ENCODE measurements around the gene SURF1. TPM values are rescaled to one million over a fixed set of nuclear protein-coding genes. Genes with fewer than 3 reads are reported as not detected.
"Not testable (repeated sequence)": the region's sequence is repeated elsewhere in the genome, so short reads cannot be mapped to it uniquely, and the experiment has no call there.

The SURF1 gene
- total and polyA plus RNA-seq, 2 donors, result 10.5 to 77.9 TPM

DNA sequence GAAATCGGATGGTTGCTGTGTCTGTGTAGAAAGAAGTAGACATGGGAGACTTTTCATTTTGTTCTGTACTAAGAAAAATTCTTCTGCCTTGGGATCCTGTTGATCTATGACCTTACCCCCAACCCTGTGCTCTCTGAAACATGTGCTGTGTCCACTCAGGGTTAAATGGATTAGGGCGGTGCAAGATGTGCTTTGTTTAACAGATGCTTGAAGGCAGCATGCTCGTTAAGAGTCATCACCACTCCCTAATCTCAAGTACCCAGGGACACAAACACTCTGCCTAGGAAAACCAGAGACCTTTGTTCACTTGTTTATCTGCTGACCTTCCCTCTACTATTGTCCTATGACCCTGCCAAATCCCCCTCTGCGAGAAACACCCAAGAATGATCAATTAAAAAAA is 35.2 kb upstream of the SURF1 start:
- WGBS, result 48% methylated on average over 2 of the region's 4 CpGs
- not testable (repeated sequence) for H3K4me1 ChIP-seq (ENCODE audit: insufficient read depth); H3K4me3 ChIP-seq (ENCODE audit: low read depth, low read length); H3K27ac ChIP-seq (ENCODE audit: low read depth); DNase-seq (ENCODE audit: extremely low spot score); H3K36me3 ChIP-seq (ENCODE audit: insufficient read depth)

DNA sequence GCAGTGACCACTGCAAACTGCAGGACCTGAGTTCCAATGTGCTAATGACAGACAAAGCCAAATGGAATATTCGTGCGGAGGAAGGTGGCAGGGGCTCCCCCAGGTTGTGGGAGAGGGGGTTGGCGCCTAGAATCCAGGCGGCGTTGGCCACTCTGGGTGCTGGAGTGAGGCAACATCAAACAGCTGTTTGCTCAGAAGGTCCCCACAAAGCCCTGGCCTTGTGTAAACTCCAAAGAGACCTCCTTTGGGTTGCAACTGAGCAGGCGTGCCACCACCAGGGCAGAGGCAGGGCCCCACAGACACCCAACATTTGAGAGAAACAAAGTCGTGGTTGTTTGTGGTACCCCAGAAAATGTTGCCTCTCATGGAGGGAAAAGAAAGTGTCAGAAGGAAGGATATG is 34.4 kb upstream of the SURF1 start:
- Histone ChIP-seq H3K27ac (ENCODE audit: low read depth) (no peak overlapping the region), H3K4me3 (ENCODE audit: low read depth, low read length) (no peak overlapping the region), H3K4me1 (ENCODE audit: insufficient read depth) (no peaks in the 10 kb centered on the region), H3K36me3 (ENCODE audit: insufficient read depth) (no peaks in the 10 kb centered on the region)
- WGBS, result 82% methylated on average over 7 of the region's 7 CpGs
- no peak for DNase-seq (ENCODE audit: extremely low spot score)

DNA sequence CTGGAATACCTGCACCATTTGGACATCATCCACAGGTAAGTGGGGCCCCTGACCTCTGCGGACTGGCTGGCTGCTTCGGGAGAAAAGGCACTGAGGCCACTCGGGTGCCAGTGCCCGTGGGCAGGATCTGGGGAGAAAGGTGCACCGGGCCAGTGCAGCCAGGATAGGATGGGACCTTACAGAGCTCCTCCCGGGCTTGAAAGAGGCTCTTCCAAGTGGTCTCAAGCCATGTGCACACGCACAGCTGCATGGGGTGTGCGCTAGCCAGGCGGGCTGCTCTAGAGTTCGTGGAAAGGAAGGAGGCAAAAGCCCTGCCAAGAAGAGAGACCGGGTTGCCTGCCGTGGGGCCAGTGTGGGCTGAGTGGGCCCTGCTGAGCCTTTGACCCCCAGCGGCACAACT is 33.3 kb upstream of the SURF1 start:
- Histone ChIP-seq H3K36me3 (ENCODE audit: insufficient read depth) (no peaks in the 10 kb centered on the region), H3K4me3 (ENCODE audit: low read depth, low read length) (no peak overlapping the region), H3K4me1 (ENCODE audit: insufficient read depth) (no peaks in the 10 kb centered on the region), H3K27ac (ENCODE audit: low read depth) (no peak overlapping the region)
- WGBS, result 85% methylated on average over 13 of the region's 13 CpGs
- DNase-seq (ENCODE audit: extremely low spot score), result no peak

DNA sequence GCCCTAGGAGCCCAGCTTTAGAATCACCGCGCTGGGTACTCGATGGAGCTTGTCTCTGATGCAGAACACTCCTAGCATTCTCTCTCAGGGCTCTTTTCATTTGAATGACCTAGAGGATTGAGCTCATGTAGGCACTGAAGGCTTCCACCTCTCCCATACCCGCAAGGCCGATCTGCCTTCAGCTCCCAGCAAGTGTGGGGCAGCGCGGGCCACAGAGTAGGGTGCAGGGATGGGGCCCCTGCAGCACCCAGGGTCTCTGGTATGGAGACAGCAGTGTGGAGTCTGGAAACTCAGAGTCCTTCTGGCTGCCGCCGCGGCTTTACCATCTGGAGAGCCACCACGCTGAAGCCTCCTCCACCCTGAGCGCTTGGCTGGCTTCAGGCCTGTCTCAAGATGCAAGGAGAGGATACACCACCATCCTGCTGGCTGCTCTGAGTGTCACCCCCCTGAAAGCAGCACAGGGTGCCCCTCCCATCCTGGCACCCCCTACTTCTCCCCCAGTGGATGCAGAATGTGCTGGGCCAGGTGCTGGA is 32.8 kb upstream of the SURF1 start:
- Histone ChIP-seq H3K27ac (ENCODE audit: low read depth) (no peak overlapping the region), H3K36me3 (ENCODE audit: insufficient read depth) (no peaks in the 10 kb centered on the region), H3K4me3 (ENCODE audit: low read depth, low read length) (no peak overlapping the region), H3K4me1 (ENCODE audit: insufficient read depth) (no peaks in the 10 kb centered on the region)
- no peak for DNase-seq (ENCODE audit: extremely low spot score)
- WGBS, result 95% methylated on average over 12 of the region's 12 CpGs

DNA sequence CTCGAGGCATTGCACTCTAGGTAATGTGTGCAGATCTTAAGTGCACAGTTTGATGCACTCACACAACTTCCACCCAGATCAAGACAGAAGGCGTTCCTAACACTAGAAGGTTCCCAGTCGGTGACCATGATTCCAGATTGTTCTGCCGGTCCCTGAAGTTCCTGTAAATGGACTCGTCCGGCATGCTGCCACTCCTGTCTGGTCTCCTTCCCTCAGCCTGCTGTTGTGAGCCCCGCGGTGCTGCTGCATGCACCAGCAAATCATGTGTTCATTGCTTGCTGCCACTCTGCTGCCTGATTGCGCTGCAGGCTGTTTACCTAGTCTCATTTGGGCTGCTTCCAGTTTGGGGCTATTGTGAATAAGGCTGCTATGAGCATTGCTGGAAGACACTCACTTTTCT is 31.4 kb upstream of the SURF1 start:
- Histone ChIP-seq H3K27ac (ENCODE audit: low read depth) (no peak overlapping the region), H3K36me3 (ENCODE audit: insufficient read depth) (no peaks in the 10 kb centered on the region), H3K4me3 (ENCODE audit: low read depth, low read length) (no peak overlapping the region), H3K4me1 (ENCODE audit: insufficient read depth) (no peaks in the 10 kb centered on the region)
- 75% methylated on average over 9 of the region's 9 CpGs for WGBS
- no peak for DNase-seq (ENCODE audit: extremely low spot score)

DNA sequence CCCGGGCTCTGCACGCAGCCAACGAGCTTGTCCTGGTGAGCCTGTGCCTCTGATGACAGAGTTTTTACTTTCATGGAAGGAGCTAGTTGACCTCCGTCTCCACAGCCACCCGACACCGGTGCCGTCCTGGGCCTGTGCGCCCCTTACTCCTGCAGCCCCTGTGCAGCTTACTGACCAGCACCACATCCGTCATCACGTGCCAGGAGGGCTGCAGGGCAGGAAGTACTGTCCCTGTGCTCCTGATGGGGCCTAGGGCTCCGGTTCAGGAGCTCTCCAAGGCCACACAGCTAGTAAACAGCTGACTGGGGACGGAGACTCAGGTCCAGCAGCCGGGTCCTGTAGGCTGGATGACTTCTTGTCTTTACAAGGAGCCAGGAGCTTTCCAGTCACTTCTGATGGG is 30.1 kb upstream of the SURF1 start:
- Histone ChIP-seq H3K4me1 (ENCODE audit: insufficient read depth) (no peaks in the 10 kb centered on the region), H3K36me3 (ENCODE audit: insufficient read depth) (no peaks in the 10 kb centered on the region), H3K27ac (ENCODE audit: low read depth) (no peak overlapping the region), H3K4me3 (ENCODE audit: low read depth, low read length) (no peak overlapping the region)
- WGBS, result 73% methylated on average over 13 of the region's 13 CpGs
- no peak for DNase-seq (ENCODE audit: extremely low spot score)

DNA sequence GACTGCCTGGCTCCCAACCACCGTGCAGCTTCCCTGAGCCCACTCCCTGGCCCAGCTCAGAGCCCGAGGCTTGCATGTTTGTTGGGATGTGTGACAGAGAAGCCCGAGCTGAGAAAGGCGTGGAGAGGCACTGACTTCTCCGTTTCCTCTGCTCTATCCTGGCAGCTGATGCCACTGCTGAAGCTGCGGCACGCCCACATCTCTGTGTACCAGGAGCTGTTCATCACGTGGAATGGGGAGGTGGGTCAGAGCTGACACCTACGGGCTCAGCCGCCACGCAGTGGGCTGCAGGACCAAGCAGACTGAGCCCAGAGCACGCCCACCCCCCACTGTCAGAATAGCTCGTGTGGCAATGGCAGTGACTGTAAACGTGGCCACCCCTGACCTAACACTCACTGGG is 29.2 kb upstream of the SURF1 start:
- 87% methylated on average over 14 of the region's 14 CpGs for WGBS
- DNase-seq (ENCODE audit: extremely low spot score), result no peak
- no peak overlapping the region for H3K4me3 ChIP-seq (ENCODE audit: low read depth, low read length)

DNA sequence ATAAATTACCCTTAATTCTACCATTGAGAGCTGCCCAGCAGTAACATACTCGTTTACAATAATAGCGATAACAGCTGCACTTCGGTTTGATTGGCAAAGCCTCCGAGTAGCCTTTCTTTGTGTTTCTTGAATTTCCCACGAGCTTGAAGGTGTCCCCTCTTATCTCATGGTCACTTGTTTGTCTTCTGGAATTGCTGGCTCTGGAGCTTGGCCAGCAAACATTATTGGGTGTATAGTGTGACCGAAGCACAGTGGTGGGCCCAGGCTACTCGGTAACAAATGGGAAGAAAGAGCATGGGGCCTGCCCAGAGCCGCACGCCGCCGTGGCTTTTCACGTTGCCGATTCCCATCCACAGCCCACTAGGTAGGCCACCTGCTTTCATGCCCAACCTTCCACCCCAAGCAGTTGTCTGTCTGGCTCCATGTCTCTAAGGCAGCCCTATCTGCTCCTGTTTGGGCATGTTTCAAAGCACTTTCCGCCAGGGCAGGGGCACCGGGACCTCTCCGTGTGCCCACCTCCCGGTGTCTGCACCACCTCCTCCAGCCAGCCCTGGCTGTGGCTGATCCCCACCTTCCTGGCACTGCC is 28.5 kb upstream of the SURF1 start:
- no peak overlapping the region for H3K27ac ChIP-seq (ENCODE audit: low read depth)
- H3K36me3 ChIP-seq (ENCODE audit: insufficient read depth), result no peaks in the 10 kb centered on the region
- no peak overlapping the region for H3K4me3 ChIP-seq (ENCODE audit: low read depth, low read length)
- 82% methylated on average over 17 of the region's 17 CpGs for WGBS
- H3K4me1 ChIP-seq (ENCODE audit: insufficient read depth), result no peaks in the 10 kb centered on the region
- DNase-seq (ENCODE audit: extremely low spot score), result no peak

More for the DNA sequence above, 29.2 kb upstream of the SURF1 start:
- Histone ChIP-seq H3K36me3 (ENCODE audit: insufficient read depth) (no peaks in the 10 kb centered on the region), H3K27ac (ENCODE audit: low read depth) (no peak overlapping the region), H3K4me1 (ENCODE audit: insufficient read depth) (no peaks in the 10 kb centered on the region)

DNA sequence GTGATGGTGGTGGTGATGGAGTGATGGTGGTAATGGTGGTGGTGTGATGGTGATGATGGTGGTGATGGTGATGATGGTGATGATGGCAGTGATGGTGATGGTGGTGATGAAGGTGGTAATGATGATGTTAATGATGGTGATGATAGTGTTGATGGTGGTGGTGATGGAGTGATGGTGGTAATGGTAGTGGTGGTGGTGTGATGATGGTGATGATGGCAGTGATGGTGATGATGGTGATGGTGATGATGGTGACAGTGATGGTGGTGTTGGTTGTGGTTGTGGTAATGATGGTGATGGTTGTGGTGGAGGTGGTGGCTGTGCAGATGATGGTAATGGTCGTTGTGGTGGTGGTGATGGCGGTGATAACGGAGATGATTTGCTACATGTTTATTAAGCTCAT is 27.2 kb upstream of the SURF1 start:
- WGBS, result 96% methylated on average over 3 of the region's 3 CpGs
- Histone ChIP-seq H3K4me1 (ENCODE audit: insufficient read depth) (no peaks in the 10 kb centered on the region), H3K4me3 (ENCODE audit: low read depth, low read length) (no peak overlapping the region), H3K27ac (ENCODE audit: low read depth) (no peak overlapping the region), H3K36me3 (ENCODE audit: insufficient read depth) (no peaks in the 10 kb centered on the region)
- DNase-seq (ENCODE audit: extremely low spot score), result no peak

DNA sequence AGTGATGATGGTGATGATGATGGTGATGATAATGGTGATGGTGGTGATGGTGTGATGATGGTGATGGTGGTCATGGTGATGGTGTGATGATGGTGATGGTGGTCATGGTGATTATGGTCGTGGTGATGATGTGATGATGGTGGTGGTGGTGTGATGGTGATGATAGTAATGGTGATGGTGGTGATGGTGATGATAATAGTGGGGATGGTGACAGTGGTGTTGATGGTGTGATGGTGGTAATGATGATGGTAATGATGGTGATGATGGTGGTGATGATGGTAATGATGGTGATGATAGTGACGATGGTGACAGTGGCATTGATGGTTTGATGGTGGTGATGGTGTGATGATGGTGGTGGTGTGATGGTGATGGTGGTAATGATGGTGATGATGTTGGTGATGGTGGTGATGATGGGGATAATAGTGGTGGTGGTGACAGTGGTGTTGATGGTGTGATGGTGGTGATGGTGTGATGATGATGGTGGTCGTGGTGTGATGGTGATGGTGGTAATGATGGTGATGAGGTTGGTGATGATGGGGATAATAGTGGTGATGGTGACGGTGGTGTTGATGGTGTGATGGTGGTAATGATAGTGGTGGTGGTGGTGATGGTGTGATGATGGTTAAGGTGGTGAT is 26.3 kb upstream of the SURF1 start:
- no peaks in the 10 kb centered on the region for H3K4me1 ChIP-seq (ENCODE audit: insufficient read depth)
- no peak overlapping the region for H3K27ac ChIP-seq (ENCODE audit: low read depth)
- no peak for DNase-seq (ENCODE audit: extremely low spot score)
- WGBS, result 78% methylated on average over 4 of the region's 4 CpGs
- H3K36me3 ChIP-seq (ENCODE audit: insufficient read depth), result no peaks in the 10 kb centered on the region
- H3K4me3 ChIP-seq (ENCODE audit: low read depth, low read length), result no peak overlapping the region

DNA sequence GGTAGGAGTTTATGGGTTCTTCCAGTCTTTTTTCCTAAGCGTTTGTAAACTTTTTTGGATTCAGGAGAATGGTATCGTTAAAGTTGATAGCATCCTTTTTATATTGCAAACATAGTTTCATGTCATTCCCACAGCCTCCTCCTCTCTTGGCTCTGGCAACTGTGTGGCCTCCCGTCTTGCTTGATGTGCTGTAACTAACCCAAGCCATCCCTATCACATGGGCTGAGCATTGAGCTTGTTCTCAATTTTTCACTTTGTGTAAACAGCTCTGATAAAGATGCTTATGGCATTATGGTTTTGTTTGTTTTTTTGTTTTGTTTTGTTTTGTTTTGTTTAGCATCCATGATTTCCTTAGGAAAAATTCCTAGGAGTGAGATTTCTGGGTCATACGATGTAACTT is 24.4 kb upstream of the SURF1 start:
- H3K4me1 ChIP-seq (ENCODE audit: insufficient read depth), result peaks cover 3% of the 10 kb centered on the region
- H3K36me3 ChIP-seq (ENCODE audit: insufficient read depth), result no peaks in the 10 kb centered on the region
- WGBS, result 67% methylated on average over 4 of the region's 4 CpGs
- no peak overlapping the region for H3K4me3 ChIP-seq (ENCODE audit: low read depth, low read length)
- DNase-seq (ENCODE audit: extremely low spot score), result no peak
- H3K27ac ChIP-seq (ENCODE audit: low read depth), result no peak overlapping the region

DNA sequence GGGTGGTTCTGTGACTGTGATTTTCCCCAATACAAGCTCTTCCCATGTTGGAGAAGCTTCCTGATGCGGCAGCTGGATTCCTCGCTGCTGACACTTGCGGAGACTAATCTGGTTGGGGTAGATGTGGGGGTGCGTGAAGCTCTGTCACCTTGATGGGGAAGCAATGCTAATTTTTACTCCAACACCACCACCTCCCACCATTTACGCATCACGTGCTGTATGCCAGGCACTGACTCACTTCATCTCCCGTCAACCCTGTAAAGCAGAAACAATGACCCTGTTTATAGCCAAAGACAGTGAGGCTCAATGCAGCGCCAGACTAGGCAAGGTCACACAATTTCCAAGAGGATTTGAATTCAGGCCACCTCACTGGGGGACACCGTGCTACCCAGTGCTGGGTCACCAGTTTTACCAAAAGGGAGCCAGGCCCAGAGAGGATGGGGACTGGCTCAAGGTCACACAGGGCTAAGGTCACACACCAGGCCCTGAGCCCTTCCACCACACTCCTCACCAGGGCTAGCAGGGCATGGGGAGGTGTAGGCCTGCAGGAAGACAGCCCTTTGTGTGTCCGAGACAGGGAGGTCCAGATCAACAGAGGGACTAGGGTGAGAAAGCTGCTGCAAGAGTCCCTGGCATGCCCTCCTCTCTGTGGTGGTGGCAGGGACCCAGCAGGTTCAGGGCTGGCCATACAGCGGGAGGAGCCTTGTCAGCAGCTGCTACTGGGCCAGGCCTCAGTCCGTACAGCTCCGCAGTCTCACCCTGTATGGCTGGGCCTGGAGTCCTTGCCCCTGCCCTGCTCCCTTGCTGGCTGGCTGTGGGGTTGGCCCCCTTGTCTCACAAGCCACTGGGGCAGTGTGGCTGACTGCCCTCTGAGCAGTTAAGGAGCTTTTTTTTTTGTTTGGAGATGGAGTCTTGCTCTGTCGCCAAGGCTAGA is 23.1 kb upstream of the SURF1 start:
- no peaks in the 10 kb centered on the region for H3K36me3 ChIP-seq (ENCODE audit: insufficient read depth)
- no peak for DNase-seq (ENCODE audit: extremely low spot score)
- H3K4me1 ChIP-seq (ENCODE audit: insufficient read depth), result peaks cover 3% of the 10 kb centered on the region
- WGBS, result 91% methylated on average over 14 of the region's 14 CpGs
- no peak overlapping the region for H3K4me3 ChIP-seq (ENCODE audit: low read depth, low read length)
- no peak overlapping the region for H3K27ac ChIP-seq (ENCODE audit: low read depth)

DNA sequence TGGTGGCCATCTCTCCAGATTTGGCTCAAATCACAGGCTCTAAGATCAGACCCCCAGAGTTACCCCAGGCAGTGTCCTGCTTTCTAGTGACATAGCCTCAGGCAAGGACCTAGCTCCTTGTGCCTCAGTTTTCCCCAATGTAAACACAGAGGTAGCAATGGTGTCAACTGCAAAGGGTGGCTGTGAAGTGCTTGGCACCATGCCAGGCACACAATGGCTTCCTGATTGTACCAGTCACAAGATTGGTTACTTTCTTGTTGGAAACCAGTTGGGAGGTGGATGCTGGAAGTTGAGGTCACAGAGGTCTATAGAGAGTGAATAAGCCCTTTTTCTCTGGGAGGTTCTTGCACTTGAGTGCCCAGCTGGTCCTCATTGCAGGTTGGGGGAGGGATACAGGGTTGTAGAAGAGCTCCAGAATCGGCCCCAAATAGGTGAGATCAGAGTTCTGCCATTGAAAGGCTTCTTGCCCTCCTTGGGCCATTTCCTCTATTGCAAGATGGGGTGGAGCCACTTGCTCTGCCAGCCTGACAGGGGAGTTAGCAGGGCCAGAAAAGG is 22.2 kb upstream of the SURF1 start:
- H3K27ac ChIP-seq (ENCODE audit: low read depth), result no peak overlapping the region
- no peak for DNase-seq (ENCODE audit: extremely low spot score)
- whole genome bisulfite sequencing, result 88% methylated on average over 1 of the region's 1 CpG

More for the DNA sequence above, 22.2 kb upstream of the SURF1 start:
- H3K4me3 ChIP-seq (ENCODE audit: low read depth, low read length), result no peak overlapping the region
- no peaks in the 10 kb centered on the region for H3K36me3 ChIP-seq (ENCODE audit: insufficient read depth)
- H3K4me1 ChIP-seq (ENCODE audit: insufficient read depth), result peaks cover 3% of the 10 kb centered on the region
